ENCODE data around the gene ARID5B. TPM values are rescaled to one million over a fixed set of nuclear protein-coding genes. Genes with fewer than 3 reads are reported as not detected.

Gene ARID5B
- total RNA-seq, 2 donors from 2014 or later = 74.4 to 113 TPM

GRCh38 chr10:62039954-62040353 lies 138.5 kb downstream of the ARID5B start:
- peaks cover 3 to 13% of the 10 kb centered on the region in 2 donors for H3K36me3 Mint-ChIP-seq (ENCODE audit: insufficient read depth in 2 of 2)
- peak overlapping the region; percentile 90 for H3K27ac Mint-ChIP-seq
- H3K4me1 Mint-ChIP-seq (ENCODE audit: low read depth) = peaks cover 98% of the 10 kb centered on the region
- H3K27me3 Mint-ChIP-seq (ENCODE audit: low read depth) = no peaks in the 10 kb centered on the region
- peak overlapping the region in 1 of 2 donors; percentile 85 for H3K4me3 Mint-ChIP-seq
- ATAC-seq (replicated peaks in 1 of 2) (no peak), DNase-seq (no peak)
- H3K9me3 Mint-ChIP-seq = no peaks in the 10 kb centered on the region

GRCh38 chr10:62040881-62041280 lies 139.4 kb downstream of the ARID5B start:
- DNase-seq = no peak
- no peaks in the 10 kb centered on the region for H3K27me3 Mint-ChIP-seq (ENCODE audit: low read depth)
- H3K36me3 Mint-ChIP-seq (ENCODE audit: insufficient read depth in 2 of 2) = peaks cover 5 to 19% of the 10 kb centered on the region in 2 donors
- H3K9me3 Mint-ChIP-seq = peaks cover 0 to 2% of the 10 kb centered on the region in 2 donors
- H3K4me1 Mint-ChIP-seq (ENCODE audit: low read depth) = peaks cover 98% of the 10 kb centered on the region
- ATAC-seq (replicated peaks in 1 of 2) = peak; percentile 16 to 17
- peak overlapping the region; percentile 5 to 58 for H3K4me3 Mint-ChIP-seq
- H3K27ac Mint-ChIP-seq = peak overlapping the region; percentile 92

GRCh38 chr10:62043421-62044021 lies 142.0 kb downstream of the ARID5B start:
- H3K9me3 Mint-ChIP-seq = peaks cover 0 to 2% of the 10 kb centered on the region in 2 donors
- peaks cover 10 to 19% of the 10 kb centered on the region in 2 donors for H3K36me3 Mint-ChIP-seq (ENCODE audit: insufficient read depth in 2 of 2)
- no peak for ATAC-seq (replicated peaks in 1 of 2)
- DNase-seq = no peak
- H3K27me3 Mint-ChIP-seq (ENCODE audit: low read depth) = no peaks in the 10 kb centered on the region
- peaks cover 99% of the 10 kb centered on the region for H3K4me1 Mint-ChIP-seq (ENCODE audit: low read depth)
- peak overlapping the region; percentile 99 for H3K27ac Mint-ChIP-seq
- peak overlapping the region; percentile 15 to 93 for H3K4me3 Mint-ChIP-seq

- H3K4me3 Mint-ChIP-seq = peak overlapping the region; percentile 46 to 93
- H3K36me3 Mint-ChIP-seq (ENCODE audit: insufficient read depth in 2 of 2) = peaks cover 16 to 23% of the 10 kb centered on the region in 2 donors
- H3K27me3 Mint-ChIP-seq (ENCODE audit: low read depth) = no peaks in the 10 kb centered on the region
Observed at GRCh38 chr10:62044566-62044965, 143.1 kb downstream of the ARID5B start.

GRCh38 chr10:62045765-62046521 lies 144.4 kb downstream of the ARID5B start:
- Mint-ChIP-seq H3K4me3 (peak overlapping the region; percentile 93 to 95), H3K36me3 (ENCODE audit: insufficient read depth in 2 of 2) (peaks cover 26 to 34% of the 10 kb centered on the region in 2 donors), H3K27me3 (ENCODE audit: low read depth) (no peaks in the 10 kb centered on the region), H3K4me1 (ENCODE audit: low read depth) (peaks cover 97% of the 10 kb centered on the region), H3K27ac (peak overlapping the region; percentile 99), H3K9me3 (peaks cover 0 to 2% of the 10 kb centered on the region in 2 donors)
- DNase-seq = no peak
- ATAC-seq (replicated peaks in 1 of 2) = no peak

More at GRCh38 chr10:62044566-62044965, 143.1 kb downstream of the ARID5B start:
- no peak for DNase-seq
- H3K27ac Mint-ChIP-seq = peak overlapping the region; percentile 99
- ATAC-seq (replicated peaks in 1 of 2) = no peak
- H3K4me1 Mint-ChIP-seq (ENCODE audit: low read depth) = peaks cover 99% of the 10 kb centered on the region
- H3K9me3 Mint-ChIP-seq = peaks cover 0 to 2% of the 10 kb centered on the region in 2 donors

- peaks cover 0 to 2% of the 10 kb centered on the region in 2 donors for H3K9me3 Mint-ChIP-seq
- H3K36me3 Mint-ChIP-seq (ENCODE audit: insufficient read depth in 2 of 2) = peaks cover 31 to 42% of the 10 kb centered on the region in 2 donors
- H3K4me1 Mint-ChIP-seq (ENCODE audit: low read depth) = peaks cover 95% of the 10 kb centered on the region
- DNase-seq = peak in 1 of 2 donors; percentile 35
- H3K4me3 Mint-ChIP-seq = peak overlapping the region; percentile 93 to 95
- peak overlapping the region; percentile 99 for H3K27ac Mint-ChIP-seq
- H3K27me3 Mint-ChIP-seq (ENCODE audit: low read depth) = no peaks in the 10 kb centered on the region
- ATAC-seq (replicated peaks in 1 of 2) = peak; percentile 34 to 37
Observed at GRCh38 chr10:62046522-62047227, 145.2 kb downstream of the ARID5B start.

GRCh38 chr10:62047228-62047892 lies 145.9 kb downstream of the ARID5B start:
- H3K27me3 Mint-ChIP-seq (ENCODE audit: low read depth) = no peaks in the 10 kb centered on the region
- peak overlapping the region; percentile 93 to 95 for H3K4me3 Mint-ChIP-seq
- H3K27ac Mint-ChIP-seq = peak overlapping the region; percentile 99
- DNase-seq (no peak), ATAC-seq (replicated peaks in 1 of 2) (peak; percentile 49 to 51)
- peaks cover 35 to 45% of the 10 kb centered on the region in 2 donors for H3K36me3 Mint-ChIP-seq (ENCODE audit: insufficient read depth in 2 of 2)
- peaks cover 0 to 2% of the 10 kb centered on the region in 2 donors for H3K9me3 Mint-ChIP-seq
- H3K4me1 Mint-ChIP-seq (ENCODE audit: low read depth) = peaks cover 95% of the 10 kb centered on the region

- peak; percentile 66 to 69 for DNase-seq
Observed at GRCh38 chr10:62047960-62048383, 146.5 kb downstream of the ARID5B start.

GRCh38 chr10:62048470-62048869 lies 147.0 kb downstream of the ARID5B start:
- Mint-ChIP-seq H3K36me3 (ENCODE audit: insufficient read depth in 2 of 2) (peaks cover 46 to 51% of the 10 kb centered on the region in 2 donors), H3K27me3 (ENCODE audit: low read depth) (no peaks in the 10 kb centered on the region), H3K4me3 (peak overlapping the region; percentile 93 to 95), H3K4me1 (ENCODE audit: low read depth) (peaks cover 95% of the 10 kb centered on the region), H3K27ac (peak overlapping the region; percentile 99), H3K9me3 (peaks cover 0 to 2% of the 10 kb centered on the region in 2 donors)
- DNase-seq (no peak), ATAC-seq (replicated peaks in 1 of 2) (peak; percentile 0 to 5)

More at GRCh38 chr10:62047960-62048383, 146.5 kb downstream of the ARID5B start:
- ATAC-seq (replicated peaks in 1 of 2) = peak; percentile 39 to 44
- H3K4me1 Mint-ChIP-seq (ENCODE audit: low read depth) = peaks cover 95% of the 10 kb centered on the region
- peak overlapping the region; percentile 99 for H3K27ac Mint-ChIP-seq
- peaks cover 41 to 50% of the 10 kb centered on the region in 2 donors for H3K36me3 Mint-ChIP-seq (ENCODE audit: insufficient read depth in 2 of 2)
- peak overlapping the region; percentile 93 to 95 for H3K4me3 Mint-ChIP-seq
- H3K27me3 Mint-ChIP-seq (ENCODE audit: low read depth) = no peaks in the 10 kb centered on the region
- peaks cover 0 to 2% of the 10 kb centered on the region in 2 donors for H3K9me3 Mint-ChIP-seq

GRCh38 chr10:62048919-62049623 lies 147.6 kb downstream of the ARID5B start:
- Mint-ChIP-seq H3K4me1 (ENCODE audit: low read depth) (peaks cover 95% of the 10 kb centered on the region), H3K27me3 (ENCODE audit: low read depth) (no peaks in the 10 kb centered on the region), H3K4me3 (peak overlapping the region; percentile 93 to 95), H3K36me3 (ENCODE audit: insufficient read depth in 2 of 2) (peaks cover 52 to 56% of the 10 kb centered on the region in 2 donors), H3K27ac (peak overlapping the region; percentile 99), H3K9me3 (peaks cover 0 to 2% of the 10 kb centered on the region in 2 donors)
- ATAC-seq (replicated peaks in 1 of 2) (peak; percentile 39 to 48), DNase-seq (peak; percentile 82 to 87)

- Mint-ChIP-seq H3K4me1 (ENCODE audit: low read depth) (peaks cover 95% of the 10 kb centered on the region), H3K36me3 (ENCODE audit: insufficient read depth in 2 of 2) (peaks cover 55 to 63% of the 10 kb centered on the region in 2 donors), H3K27ac (peak overlapping the region; percentile 99), H3K27me3 (ENCODE audit: low read depth) (no peaks in the 10 kb centered on the region), H3K4me3 (peak overlapping the region; percentile 93 to 95), H3K9me3 (peaks cover 0 to 2% of the 10 kb centered on the region in 2 donors)
- ATAC-seq (replicated peaks in 1 of 2) (no peak), DNase-seq (no peak)
Observed at GRCh38 chr10:62049624-62050345, 148.3 kb downstream of the ARID5B start.

All from activated T-cell treated with anti-CD3 and anti-CD28 coated beads, Interleukin-2, amount 50 U/mL, for 72 hours (primary cell).